22Rv1 (cell line): ENCODE data around the gene SLC19A1.

Experiments used
- CTCF ChIP-seq: fragments of 450-650 bp; IDR thresholded peaks from 2 replicates; pipeline ENCODE4 v1.5.1; 2017; ENCODE audit warnings: mild to moderate bottlenecking
- ZFX ChIP-seq: fragments of 450-650 bp; IDR thresholded peaks from 2 replicates; pipeline ENCODE4 v1.6.1; 2017; ENCODE audit warnings: antibody characterized with exemption, borderline replicate concordance

GRCh38 chr21:45552696-45553391, 10.6 kb upstream of the SLC19A1 start:
- TF ChIP-seq CTCF (no peak), ZFX (no peak)
